Activated T-cell treated with anti-CD3 and anti-CD28 coated beads, Interleukin-2, amount 50 U/mL, for 72 hours (primary cell): ENCODE data around the gene HS6ST3. TPM values are rescaled to one million over a fixed set of nuclear protein-coding genes. Genes with fewer than 3 reads are reported as not detected.

Experiments
- ATAC-seq, 2 donors: fragments of 150-1000 bp; cut with Tn5 transposase; replicated peaks in 1 of 2; 2 replicates each; pipeline ENCODE4 v1.10.0; 2021; ENCODE audit warnings: moderate library complexity in 2 of 2, mild to moderate bottlenecking in 1 of 2
- DNase-seq, 2 donors: peaks; one replicate each; pipeline ENCODE4 v3.0.0; 2021 to 2022; ENCODE audit warnings: mixed read lengths in 1 of 2
- H3K27ac Mint-ChIP-seq: one replicate; pipeline ENCODE4 v1.8.0; 2022; ENCODE audit warnings: mild to moderate bottlenecking, moderate library complexity, mixed read lengths
- H3K27me3 Mint-ChIP-seq: one replicate; pipeline ENCODE4 v1.8.0; 2022; ENCODE audit warnings: low read depth, mixed read lengths
- H3K36me3 Mint-ChIP-seq, 2 donors: one replicate each; pipeline ENCODE4 v1.8.0; 2022; ENCODE audit warnings: mixed read lengths in 2 of 2, mild to moderate bottlenecking in 1 of 2; ENCODE audit not compliant: insufficient read depth in 2 of 2
- H3K4me1 Mint-ChIP-seq: one replicate; pipeline ENCODE4 v1.8.0; 2022; ENCODE audit warnings: low read depth, mixed read lengths
- H3K4me3 Mint-ChIP-seq, 2 donors: one replicate each; pipeline ENCODE4 v1.8.0; 2022; ENCODE audit warnings: mild to moderate bottlenecking in 2 of 2, mixed read lengths in 2 of 2, moderate library complexity in 2 of 2
- H3K9me3 Mint-ChIP-seq, 2 donors: one replicate each; pipeline ENCODE4 v1.8.0; 2022; ENCODE audit warnings: mixed read lengths in 2 of 2
- total RNA-seq, 2 donors: library from RNA; stranded (reverse); gene quantifications; one replicate each; pipeline ENCODE4 v1.2.3, GENCODE V29; 2022

Gene HS6ST3
- total RNA-seq, 2 donors from 2014 or later = not detected

GRCh38 chr13:96781141-96781540 lies 691.2 kb downstream of the HS6ST3 start:
- Mint-ChIP-seq H3K9me3 (peaks cover 16 to 18% of the 10 kb centered on the region in 2 donors), H3K4me3 (no peak overlapping the region), H3K27ac (no peak overlapping the region), H3K27me3 (no peaks in the 10 kb centered on the region), H3K4me1 (no peaks in the 10 kb centered on the region), H3K36me3 (peaks cover 0 to 4% of the 10 kb centered on the region in 2 donors)
- no peak for DNase-seq
- no peak for ATAC-seq

GRCh38 chr13:96782186-96782585 lies 692.3 kb downstream of the HS6ST3 start:
- Mint-ChIP-seq H3K4me3 (no peak overlapping the region), H3K27ac (no peak overlapping the region), H3K27me3 (no peaks in the 10 kb centered on the region), H3K9me3 (peaks cover 15% of the 10 kb centered on the region in 2 donors), H3K4me1 (no peaks in the 10 kb centered on the region), H3K36me3 (peaks cover 0 to 4% of the 10 kb centered on the region in 2 donors)
- DNase-seq = no peak
- no peak for ATAC-seq

GRCh38 chr13:96783057-96783456 lies 693.1 kb downstream of the HS6ST3 start:
- Mint-ChIP-seq H3K4me1 (no peaks in the 10 kb centered on the region), H3K9me3 (peaks cover 7 to 9% of the 10 kb centered on the region in 2 donors), H3K27ac (no peak overlapping the region), H3K27me3 (no peaks in the 10 kb centered on the region), H3K4me3 (no peak overlapping the region), H3K36me3 (peaks cover 0 to 1% of the 10 kb centered on the region in 2 donors)
- ATAC-seq (no peak), DNase-seq (no peak)

GRCh38 chr13:96783511-96783910 lies 693.6 kb downstream of the HS6ST3 start:
- Mint-ChIP-seq H3K4me3 (no peak overlapping the region), H3K9me3 (peaks cover 6% of the 10 kb centered on the region in 2 donors), H3K27me3 (no peaks in the 10 kb centered on the region), H3K36me3 (no peaks in the 10 kb centered on the region), H3K27ac (no peak overlapping the region), H3K4me1 (no peaks in the 10 kb centered on the region)
- no peak for DNase-seq
- no peak for ATAC-seq

GRCh38 chr13:96785986-96786385 lies 696.1 kb downstream of the HS6ST3 start:
- Mint-ChIP-seq H3K27ac (no peak overlapping the region), H3K4me3 (no peak overlapping the region), H3K27me3 (no peaks in the 10 kb centered on the region), H3K36me3 (no peaks in the 10 kb centered on the region), H3K9me3 (peaks cover 4 to 6% of the 10 kb centered on the region in 2 donors), H3K4me1 (no peaks in the 10 kb centered on the region)
- no peak for ATAC-seq
- DNase-seq = no peak

- no peaks in the 10 kb centered on the region for H3K4me1 Mint-ChIP-seq
- no peaks in the 10 kb centered on the region for H3K27me3 Mint-ChIP-seq
- ATAC-seq (no peak), DNase-seq (no peak)
- H3K36me3 Mint-ChIP-seq = no peaks in the 10 kb centered on the region
- H3K9me3 Mint-ChIP-seq = peaks cover 1 to 2% of the 10 kb centered on the region in 2 donors
- no peak overlapping the region for H3K27ac Mint-ChIP-seq
- H3K4me3 Mint-ChIP-seq = no peak overlapping the region
Observed at GRCh38 chr13:96792188-96792587, 702.3 kb downstream of the HS6ST3 start.

- DNase-seq = no peak
- Mint-ChIP-seq H3K36me3 (no peaks in the 10 kb centered on the region), H3K27ac (no peak overlapping the region), H3K4me1 (no peaks in the 10 kb centered on the region), H3K27me3 (no peaks in the 10 kb centered on the region), H3K9me3 (peaks cover 1 to 2% of the 10 kb centered on the region in 2 donors), H3K4me3 (no peak overlapping the region)
- no peak for ATAC-seq
Observed at GRCh38 chr13:96792736-96793403, 703.0 kb downstream of the HS6ST3 start.

GRCh38 chr13:96793404-96793755 lies 703.5 kb downstream of the HS6ST3 start:
- DNase-seq (no peak), ATAC-seq (no peak)
- H3K27ac Mint-ChIP-seq = no peak overlapping the region
- no peaks in the 10 kb centered on the region for H3K4me1 Mint-ChIP-seq
- H3K36me3 Mint-ChIP-seq = no peaks in the 10 kb centered on the region
- peaks cover 1 to 2% of the 10 kb centered on the region in 2 donors for H3K9me3 Mint-ChIP-seq
- H3K4me3 Mint-ChIP-seq = no peak overlapping the region
- no peaks in the 10 kb centered on the region for H3K27me3 Mint-ChIP-seq

GRCh38 chr13:96794669-96795068 lies 704.8 kb downstream of the HS6ST3 start:
- Mint-ChIP-seq H3K9me3 (peaks cover 1 to 2% of the 10 kb centered on the region in 2 donors), H3K4me1 (no peaks in the 10 kb centered on the region), H3K4me3 (no peak overlapping the region), H3K36me3 (no peaks in the 10 kb centered on the region), H3K27ac (no peak overlapping the region), H3K27me3 (no peaks in the 10 kb centered on the region)
- ATAC-seq (no peak), DNase-seq (no peak)

- DNase-seq (no peak), ATAC-seq (no peak)
- Mint-ChIP-seq H3K36me3 (no peaks in the 10 kb centered on the region), H3K27ac (no peak overlapping the region), H3K4me3 (no peak overlapping the region), H3K9me3 (peaks cover 0 to 2% of the 10 kb centered on the region in 2 donors), H3K27me3 (no peaks in the 10 kb centered on the region), H3K4me1 (no peaks in the 10 kb centered on the region)
Observed at GRCh38 chr13:96795670-96796069, 705.8 kb downstream of the HS6ST3 start.

- ATAC-seq = no peak
- H3K4me1 Mint-ChIP-seq = no peaks in the 10 kb centered on the region
- H3K4me3 Mint-ChIP-seq = no peak overlapping the region
- H3K9me3 Mint-ChIP-seq = peaks cover 0 to 2% of the 10 kb centered on the region in 2 donors
- no peaks in the 10 kb centered on the region for H3K36me3 Mint-ChIP-seq
- no peaks in the 10 kb centered on the region for H3K27me3 Mint-ChIP-seq
- DNase-seq = no peak
- H3K27ac Mint-ChIP-seq = no peak overlapping the region
Observed at GRCh38 chr13:96796091-96796633, 706.3 kb downstream of the HS6ST3 start.

- ATAC-seq = no peak
- no peak overlapping the region for H3K27ac Mint-ChIP-seq
- peaks cover 0 to 2% of the 10 kb centered on the region in 2 donors for H3K9me3 Mint-ChIP-seq
- no peaks in the 10 kb centered on the region for H3K4me1 Mint-ChIP-seq
- H3K36me3 Mint-ChIP-seq = no peaks in the 10 kb centered on the region
- no peaks in the 10 kb centered on the region for H3K27me3 Mint-ChIP-seq
- no peak overlapping the region for H3K4me3 Mint-ChIP-seq
- DNase-seq = no peak
Observed at GRCh38 chr13:96797136-96797535, 707.2 kb downstream of the HS6ST3 start.

GRCh38 chr13:96803456-96804100 lies 713.7 kb downstream of the HS6ST3 start:
- Mint-ChIP-seq H3K36me3 (no peaks in the 10 kb centered on the region), H3K27ac (no peak overlapping the region)
- no peak for ATAC-seq

More at GRCh38 chr13:96803456-96804100, 713.7 kb downstream of the HS6ST3 start:
- no peak for DNase-seq
- no peaks in the 10 kb centered on the region for H3K4me1 Mint-ChIP-seq
- H3K27me3 Mint-ChIP-seq = no peaks in the 10 kb centered on the region
- H3K9me3 Mint-ChIP-seq = peaks cover 2 to 5% of the 10 kb centered on the region in 2 donors
- H3K4me3 Mint-ChIP-seq = no peak overlapping the region
